Urothelium cell line (cell line): Measurements from ENCODE around the gene CCNYL1.

Experiments
- DNase-seq: peaks from one replicate; pipeline ENCODE4 v3.0.0; 2011; ENCODE audit warnings: low spot score, mixed read lengths
- FAIRE-seq: peaks from 2 replicates; lab custom pipeline; 2011; peaks lifted over from hg19 to GRCh38; lab: Jason Lieb, UNC

CCNYL1 gene

DNA sequence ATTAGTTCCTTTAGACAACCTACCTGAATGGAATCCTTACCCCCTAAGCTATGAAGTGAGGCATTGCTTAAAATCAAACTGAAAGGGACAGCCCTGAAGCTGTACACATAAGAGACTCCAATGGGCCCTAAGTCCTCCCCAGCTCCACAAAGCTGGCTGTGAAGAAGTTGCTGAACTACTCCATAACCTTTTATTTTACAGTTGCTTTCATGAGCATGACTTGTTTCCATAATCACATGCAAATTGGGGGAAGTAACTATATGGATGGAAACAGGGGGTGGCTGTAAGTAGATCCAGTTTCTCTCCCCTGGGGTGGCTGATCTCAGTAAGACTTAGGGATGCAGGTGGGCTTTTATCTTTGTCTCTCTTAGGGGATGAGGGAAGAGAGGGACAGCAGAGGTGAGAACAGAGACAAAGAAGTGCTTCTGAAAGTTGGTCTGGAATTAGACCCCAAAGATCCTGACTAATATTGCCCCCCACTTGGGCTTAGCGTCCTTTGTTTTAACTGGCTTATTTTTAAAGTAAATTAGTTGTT, 52.7 kb downstream of the CCNYL1 start:
- DNase-seq (no peak), FAIRE-seq (no peak)

- FAIRE-seq (no peak), DNase-seq (no peak)
Observed at GRCh38 chr2:207765547-207765946, 54.1 kb downstream of the CCNYL1 start.

DNA sequence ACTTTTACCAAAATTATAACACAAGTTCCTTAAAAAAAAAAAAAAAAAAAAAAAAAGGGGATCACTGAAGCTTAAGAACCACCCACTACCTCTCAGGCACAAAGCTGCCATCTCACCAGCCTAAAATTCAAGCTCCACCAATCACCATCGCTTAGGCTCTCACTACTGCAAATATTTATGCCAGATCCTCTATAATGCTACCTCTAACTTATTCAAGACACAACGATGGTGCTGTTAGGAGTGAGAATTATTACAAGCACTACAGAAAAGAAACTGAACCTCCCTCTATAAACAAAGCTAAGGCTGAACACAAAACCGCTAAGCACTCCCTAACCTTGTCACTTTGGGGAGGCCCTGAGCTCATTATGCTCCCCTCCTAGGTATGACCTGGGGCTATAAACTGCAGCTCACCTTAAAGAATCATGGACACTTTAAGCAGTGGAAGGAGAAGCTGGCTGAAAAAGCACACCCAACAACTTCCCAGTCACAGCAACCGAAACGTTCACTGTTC, 54.7 kb downstream of the CCNYL1 start:
- FAIRE-seq, result no peak
- DNase-seq, result no peak

- FAIRE-seq, result no peak
- no peak for DNase-seq
Observed at GRCh38 chr2:207766697-207767460, 55.4 kb downstream of the CCNYL1 start.

DNA sequence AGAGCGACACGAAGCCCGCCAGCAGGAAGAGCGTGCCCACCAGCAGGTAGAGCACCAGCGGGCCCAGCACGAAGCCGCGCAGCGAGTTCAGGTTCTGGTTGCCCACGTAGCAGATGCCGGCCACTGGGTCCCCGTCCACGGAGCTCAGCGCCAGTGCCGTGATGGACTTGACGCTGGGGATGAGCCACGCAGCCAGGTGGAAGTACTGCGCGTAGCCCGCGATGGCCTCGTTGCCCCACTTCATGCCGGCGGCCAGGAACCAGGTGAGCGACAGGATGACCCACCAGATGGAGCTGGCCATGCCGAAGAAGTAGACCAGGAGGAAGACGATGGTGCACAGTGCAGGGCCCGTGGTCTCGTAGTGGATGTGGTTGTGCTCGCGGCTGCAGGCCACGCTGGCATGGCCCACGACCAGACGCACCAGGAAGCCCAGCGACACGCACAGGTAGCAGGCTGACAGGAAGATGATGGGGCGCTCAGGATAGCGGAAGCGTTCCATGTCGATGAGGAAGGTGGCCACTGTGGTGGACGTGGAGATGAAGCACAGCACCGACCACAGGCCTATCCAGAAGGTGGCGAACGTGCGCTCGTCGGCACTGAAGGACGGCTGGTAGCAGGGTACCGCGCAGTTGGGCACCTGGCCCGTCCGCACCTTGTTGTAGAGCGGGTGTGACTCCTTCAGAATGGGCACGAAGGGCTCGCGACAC, 56.2 kb downstream of the CCNYL1 start:
- no peak for DNase-seq
- FAIRE-seq, result peak; percentile 94

GRCh38 chr2:207768168-207768865, 56.9 kb downstream of the CCNYL1 start:
- FAIRE-seq (peak; percentile 84), DNase-seq (peak; percentile 47)

- peak; percentile 33 for DNase-seq
Observed at GRCh38 chr2:207768866-207769596, 57.6 kb downstream of the CCNYL1 start.

GRCh38 chr2:207770602-207771404, 59.4 kb downstream of the CCNYL1 start:
- FAIRE-seq, result no peak
- no peak for DNase-seq

More at GRCh38 chr2:207768866-207769596, 57.6 kb downstream of the CCNYL1 start:
- FAIRE-seq, result no peak

GRCh38 chr2:207771421-207771820, 60.0 kb downstream of the CCNYL1 start:
- FAIRE-seq (no peak), DNase-seq (no peak)

GRCh38 chr2:207772081-207772843, 60.8 kb downstream of the CCNYL1 start:
- DNase-seq (no peak), FAIRE-seq (no peak)

GRCh38 chr2:207772844-207773205, 61.4 kb downstream of the CCNYL1 start:
- no peak for FAIRE-seq
- DNase-seq, result no peak

DNA sequence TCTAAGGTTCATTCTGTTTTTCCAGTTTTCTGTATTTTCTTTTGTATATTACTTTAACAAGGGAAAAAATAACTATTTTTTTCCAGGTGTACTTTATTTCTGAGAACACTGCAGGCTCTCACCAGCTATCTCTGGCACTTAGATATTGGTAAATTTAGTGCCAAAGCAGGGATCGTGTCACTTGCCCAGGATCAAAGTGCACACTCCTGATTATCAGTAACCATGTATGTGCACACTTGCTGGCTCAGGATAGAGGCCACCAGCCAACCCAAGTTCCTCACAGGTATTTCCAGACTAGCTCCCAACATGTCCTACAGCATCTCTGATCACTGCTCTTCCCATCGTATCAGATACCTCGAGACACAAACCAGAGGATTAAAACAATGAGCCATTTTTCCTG, 64.0 kb downstream of the CCNYL1 start:
- FAIRE-seq, result no peak
- no peak for DNase-seq

DNA sequence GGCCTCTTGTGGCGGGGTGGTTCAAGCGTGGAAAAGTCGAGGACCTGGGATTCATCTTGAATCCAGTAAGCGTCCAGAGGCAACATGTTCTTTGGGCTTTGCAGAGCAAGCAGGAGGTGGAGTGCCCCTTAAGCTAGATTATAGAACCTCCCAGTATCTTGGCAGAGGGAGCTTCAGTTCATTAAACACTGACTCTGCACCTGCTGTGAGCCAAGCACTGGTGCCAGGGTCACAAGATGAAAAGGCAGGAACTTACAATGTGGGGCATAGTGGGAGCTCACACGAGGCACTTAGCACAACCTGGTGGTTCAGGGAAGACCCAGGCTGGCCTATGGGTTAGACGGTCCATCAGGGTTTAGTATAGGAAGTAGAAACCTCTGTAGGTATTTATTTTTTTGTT, 65.7 kb downstream of the CCNYL1 start:
- DNase-seq, result no peak
- no peak for FAIRE-seq

GRCh38 chr2:207778298-207778882, 67.0 kb downstream of the CCNYL1 start:
- no peak for DNase-seq
- no peak for FAIRE-seq

GRCh38 chr2:207779523-207779922, 68.1 kb downstream of the CCNYL1 start:
- FAIRE-seq (no peak), DNase-seq (no peak)

DNA sequence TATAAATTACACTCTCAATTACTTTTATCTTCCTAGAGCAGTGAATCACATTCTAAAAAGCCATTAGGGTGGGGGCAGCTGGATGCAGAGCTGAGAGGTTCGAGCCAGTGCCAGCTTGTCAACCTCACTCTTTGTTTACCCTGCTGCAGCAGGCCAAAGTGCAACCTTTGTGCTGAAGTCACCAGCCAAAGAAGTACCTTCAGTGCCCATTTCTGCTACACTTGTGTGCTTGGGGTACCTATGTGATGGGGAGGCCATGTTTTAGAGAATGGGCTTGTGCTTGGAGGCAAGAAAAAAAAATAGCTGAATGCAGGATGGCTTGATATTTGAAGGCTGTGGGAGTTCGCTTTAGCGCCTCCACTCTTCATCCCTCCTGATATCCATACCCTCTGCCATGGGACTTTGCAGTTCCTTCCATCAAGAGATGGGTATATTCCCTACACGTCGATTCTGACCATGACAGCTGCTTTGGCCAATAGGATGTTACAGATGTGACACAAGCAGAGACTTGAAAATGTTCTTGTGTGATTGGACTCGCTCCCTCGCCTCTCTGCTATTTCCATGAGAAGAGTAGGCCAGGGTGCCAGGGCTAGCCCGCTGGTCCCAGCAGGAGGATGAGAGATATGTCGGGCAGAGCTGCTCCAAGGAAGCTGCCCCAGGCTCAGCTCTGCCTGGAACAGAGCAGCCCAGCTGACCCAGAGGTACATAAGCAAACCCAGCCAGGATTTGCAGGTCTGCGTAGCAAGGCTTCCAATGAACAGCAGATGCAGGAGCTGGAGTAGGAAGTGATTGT, 71.0 kb downstream of the CCNYL1 start:
- no peak for FAIRE-seq
- no peak for DNase-seq

- FAIRE-seq (no peak), DNase-seq (no peak)
Observed at GRCh38 chr2:207783514-207783913, 72.1 kb downstream of the CCNYL1 start.

DNA sequence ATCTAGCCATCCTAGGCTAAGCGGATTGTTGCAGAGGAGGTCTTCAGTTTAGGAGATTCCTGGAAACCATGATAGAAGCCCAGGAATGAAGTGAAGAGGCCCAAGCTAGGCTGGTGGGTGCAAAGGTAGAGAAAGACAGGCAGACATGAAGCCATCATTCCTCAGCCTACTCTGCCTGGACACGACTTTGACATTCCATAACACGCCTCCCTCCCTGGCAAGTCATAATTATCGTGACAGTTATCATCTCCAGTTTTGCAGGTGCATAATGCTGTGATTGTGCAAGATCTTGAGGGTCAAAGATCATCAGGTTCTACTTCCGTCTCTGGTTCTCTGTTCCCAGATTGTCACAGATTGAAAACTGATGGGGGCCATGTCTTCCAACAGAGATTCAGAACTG, 73.5 kb downstream of the CCNYL1 start:
- FAIRE-seq, result no peak
- DNase-seq, result no peak
